CD4-positive, alpha-beta T cell treated with Interleukin-4 for 4 hours (primary cell): ENCODE results near the gene GGN.
"Not testable (repeated sequence)": the region's sequence is repeated elsewhere in the genome, so short reads cannot be mapped to it uniquely, and the experiment has no call there.

Source experiments
- DNase-seq: peaks from one replicate; pipeline ENCODE4 v3.0.0-alpha.2; 2020

Gene GGN

DNA sequence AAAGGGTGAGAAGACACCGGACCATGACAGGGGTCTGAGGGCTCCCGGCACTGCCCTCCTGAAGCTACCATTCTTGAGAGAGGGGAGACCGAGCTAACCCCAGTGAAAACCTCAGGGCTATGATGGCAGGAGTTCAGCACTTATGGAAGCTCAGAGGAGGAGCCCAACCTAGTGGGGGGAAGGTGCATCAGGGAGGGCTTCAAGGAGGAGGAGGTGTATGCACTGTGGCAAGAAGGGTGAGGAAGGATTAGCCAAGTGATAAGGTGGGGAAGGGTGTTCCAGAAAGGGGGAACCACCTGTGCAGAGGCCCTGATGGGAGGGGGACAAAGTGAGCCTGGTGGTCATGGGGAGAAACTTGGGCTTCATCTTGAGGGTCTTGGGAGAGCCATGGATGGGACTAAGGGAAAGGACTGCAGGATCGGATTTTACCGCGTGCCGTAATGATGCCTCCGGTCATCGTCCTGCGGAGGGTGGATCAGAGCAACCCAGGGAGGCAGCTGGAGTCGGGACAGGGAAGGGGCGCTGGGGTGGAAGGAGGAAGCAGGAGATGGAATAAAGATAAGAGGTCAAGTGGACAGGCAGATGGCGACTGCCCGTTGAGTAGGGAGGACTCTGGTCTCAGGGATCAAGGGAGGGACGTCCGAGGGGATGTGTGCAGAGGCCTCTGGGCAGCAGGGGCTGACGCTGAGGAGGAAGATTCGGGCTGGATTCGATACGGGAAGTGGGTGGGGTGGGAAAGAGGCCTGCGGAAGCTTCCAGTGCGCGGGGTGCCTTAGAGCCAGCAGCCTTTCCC, 26.8 kb downstream of the GGN start:
- no peak for DNase-seq

- DNase-seq = no peak
Measured at GRCh38 chr19:38360351-38360750, 27.5 kb downstream of the GGN start.

DNA sequence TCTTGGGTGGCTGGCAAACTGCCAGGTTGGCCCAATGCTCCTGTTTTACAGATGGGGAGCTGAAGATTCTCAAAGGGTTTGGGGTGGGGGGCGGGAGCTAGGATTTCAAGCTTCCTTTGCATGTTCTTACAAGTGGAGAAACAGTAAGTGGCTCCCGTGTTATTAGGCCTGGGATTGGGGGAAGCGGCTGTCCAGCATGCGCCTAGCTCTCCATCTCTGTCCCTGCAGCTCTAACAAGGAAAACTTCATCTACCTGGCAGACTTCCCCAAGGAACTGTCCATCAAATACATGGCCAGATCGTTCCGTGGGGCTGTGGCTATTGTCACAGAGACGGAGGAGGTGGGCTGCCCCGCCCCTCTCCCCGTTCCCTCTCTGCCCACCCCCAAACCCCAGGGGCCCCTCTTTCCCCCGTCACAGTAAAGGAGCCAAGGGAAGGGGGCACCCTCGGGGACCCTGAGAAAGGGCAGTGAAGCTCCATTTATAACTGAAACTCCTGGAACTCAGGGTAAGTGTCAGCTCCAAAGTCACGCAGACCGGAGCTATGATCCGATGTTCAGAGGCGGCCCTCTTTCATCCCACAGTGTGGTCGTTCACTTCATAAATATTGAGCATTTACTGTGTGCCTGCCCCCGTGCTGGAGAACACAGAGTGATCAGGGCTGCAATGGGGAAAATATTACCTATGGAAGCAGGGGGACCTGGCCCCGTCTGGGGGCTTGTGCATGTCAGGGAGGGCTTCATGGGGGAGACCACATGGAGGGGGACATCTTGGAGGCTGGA, 28.4 kb downstream of the GGN start:
- no peak for DNase-seq

DNA sequence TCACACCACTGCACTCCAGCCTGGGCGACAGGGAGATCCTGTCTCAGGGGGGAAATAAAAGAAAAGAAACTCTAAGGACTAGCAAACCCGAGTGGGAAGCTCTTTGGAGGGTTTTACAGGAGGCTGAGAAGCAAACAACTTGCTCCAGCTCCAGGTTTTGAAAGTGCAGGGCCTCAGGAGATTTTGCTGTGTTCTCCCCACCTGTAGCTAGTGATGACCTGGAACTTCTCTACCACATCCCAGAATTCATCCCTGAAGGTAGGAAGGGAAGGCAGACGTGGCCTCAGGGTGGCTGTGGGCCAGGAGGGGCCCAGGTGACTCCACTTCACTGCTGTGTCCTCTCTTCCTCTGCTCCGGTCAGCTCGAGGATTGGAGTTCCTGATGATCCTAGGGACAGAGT, 29.8 kb downstream of the GGN start:
- DNase-seq = no peak

GRCh38 chr19:38355728-38356725, 31.8 kb downstream of the GGN start:
- no peak for DNase-seq

- DNase-seq = no peak
Measured at GRCh38 chr19:38352611-38353010, 35.2 kb downstream of the GGN start.

- DNase-seq = no peak
Measured at GRCh38 chr19:38351865-38352395, 35.9 kb downstream of the GGN start.

- no peak for DNase-seq
Measured at GRCh38 chr19:38350883-38351282, 37.0 kb downstream of the GGN start.

- no peak for DNase-seq
Measured at GRCh38 chr19:38346837-38347236, 41.0 kb downstream of the GGN start.

DNA sequence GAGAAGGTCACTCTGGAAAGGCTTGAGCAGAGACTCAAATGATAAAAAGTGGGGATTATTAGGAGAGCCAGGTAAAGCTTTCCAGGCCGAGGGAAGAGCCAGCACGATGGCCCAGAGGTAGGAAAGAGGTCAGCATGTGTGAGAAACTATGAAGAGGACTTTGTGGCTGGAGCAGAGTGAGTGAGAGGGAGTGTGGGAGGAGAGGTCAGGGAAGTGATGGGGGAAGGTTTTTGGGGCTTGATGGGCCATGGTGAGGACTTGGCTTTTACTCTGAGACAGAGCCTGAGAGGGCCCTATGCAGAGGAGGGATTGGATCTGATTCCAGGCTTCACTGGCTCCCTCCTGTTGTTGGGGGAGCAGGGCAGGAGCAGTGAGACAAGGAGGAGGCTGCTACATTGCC, 46.9 kb downstream of the GGN start:
- no peak for DNase-seq

DNA sequence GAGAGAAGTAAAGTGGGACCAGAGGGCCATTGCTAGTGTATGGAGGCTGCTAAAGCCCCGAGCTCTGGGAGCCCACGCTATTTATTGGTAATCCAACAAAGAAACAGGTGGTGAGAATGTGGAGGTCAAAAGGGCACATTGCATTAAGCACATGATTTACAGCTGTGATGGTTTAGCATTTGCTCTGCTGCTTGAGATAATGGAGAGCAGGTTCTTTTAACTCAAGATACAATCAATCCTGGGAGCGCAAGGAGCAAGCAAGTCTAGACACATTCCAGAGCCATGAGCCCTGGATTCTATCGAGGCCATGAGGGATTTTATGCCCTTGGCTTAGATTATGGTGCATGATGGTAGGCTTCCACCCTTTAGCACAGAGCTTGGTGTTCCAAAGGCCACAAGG, 48.8 kb downstream of the GGN start:
- not testable (repeated sequence) for DNase-seq

GRCh38 chr19:38337360-38337653, 50.5 kb downstream of the GGN start:
- DNase-seq = no peak

DNA sequence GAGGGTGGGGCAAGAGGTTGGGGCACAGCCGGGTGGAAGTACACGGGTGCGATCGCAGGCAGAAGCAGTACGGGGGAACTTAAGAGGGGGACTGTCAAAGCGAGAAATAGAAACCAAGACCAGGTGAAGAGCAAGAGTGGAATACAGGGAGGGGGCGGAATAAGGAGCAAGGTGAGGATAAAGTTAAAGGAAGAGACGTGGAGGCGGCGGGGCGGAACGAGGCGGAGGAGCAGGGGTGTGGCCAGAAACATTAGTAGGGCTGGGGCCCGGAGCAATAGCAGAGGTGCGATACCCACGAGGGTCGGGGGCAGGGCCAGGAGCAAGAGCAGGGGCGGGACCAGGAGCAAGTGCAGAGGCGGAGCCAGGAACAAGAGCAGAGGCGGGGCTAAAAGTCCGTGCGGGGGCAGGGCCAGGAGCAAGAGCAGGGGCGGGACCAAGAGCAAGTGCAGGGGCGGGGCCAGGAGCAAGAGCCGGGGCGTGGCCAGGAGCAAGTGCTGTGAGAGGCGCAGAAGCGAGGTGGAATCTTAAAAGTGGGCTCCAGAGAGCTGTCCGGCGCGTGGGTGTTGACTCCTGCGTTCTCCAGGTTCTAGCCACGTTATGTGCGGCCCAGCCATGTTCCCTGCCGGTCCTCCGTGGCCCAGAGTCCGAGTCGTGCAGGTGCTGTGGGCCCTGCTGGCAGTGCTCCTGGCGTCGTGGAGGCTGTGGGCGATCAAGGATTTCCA, 51.0 kb downstream of the GGN start:
- DNase-seq = peak; percentile 95

DNA sequence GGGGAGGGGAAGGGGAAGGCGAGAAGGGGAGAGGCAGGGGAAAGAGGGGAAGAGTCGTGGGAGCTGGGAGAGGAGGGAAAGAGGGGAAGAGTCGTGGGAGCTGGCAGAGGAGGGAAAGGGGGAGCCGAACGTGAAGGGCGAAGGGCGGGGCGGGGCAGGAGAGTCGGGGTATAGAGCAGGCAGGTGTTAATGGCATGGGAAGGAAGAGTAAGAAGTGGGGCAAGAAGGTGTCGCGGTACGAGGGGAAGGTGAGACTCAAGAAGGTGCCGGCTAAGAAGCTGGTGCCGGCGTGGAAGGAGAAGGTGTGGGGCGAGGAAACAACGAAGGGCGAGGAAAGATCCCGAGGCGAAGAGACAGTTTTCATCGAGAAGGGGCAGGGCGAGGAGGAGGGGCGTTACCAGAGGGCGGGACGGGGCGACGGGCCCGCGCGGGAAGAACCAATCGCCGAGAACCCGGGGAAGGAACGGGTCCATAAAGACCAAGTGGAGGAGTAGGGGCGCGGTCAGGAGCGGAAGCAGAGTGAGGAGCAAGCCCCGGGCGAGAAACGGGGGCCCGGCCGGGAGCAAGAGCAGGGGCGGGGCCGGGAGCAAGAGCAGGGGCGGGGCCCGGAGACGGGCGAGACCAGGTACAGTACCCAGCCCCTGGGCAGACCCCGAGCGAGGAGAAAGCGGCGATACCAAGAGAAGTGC, 51.7 kb downstream of the GGN start:
- peak; percentile 96 for DNase-seq
